GM12874 (cell line): Measurements from ENCODE around the gene SETBP1.

Experiments used
- TF ChIP-seq, protein P1 (sequence below): IDR thresholded peaks from 2 replicates; pipeline ENCODE4 v1.5.1; 2011; ENCODE audit warnings: low read depth, mild to moderate bottlenecking, control low read depth, low read length, moderate library complexity; ENCODE audit not compliant: insufficient read depth

SETBP1 gene

DNA sequence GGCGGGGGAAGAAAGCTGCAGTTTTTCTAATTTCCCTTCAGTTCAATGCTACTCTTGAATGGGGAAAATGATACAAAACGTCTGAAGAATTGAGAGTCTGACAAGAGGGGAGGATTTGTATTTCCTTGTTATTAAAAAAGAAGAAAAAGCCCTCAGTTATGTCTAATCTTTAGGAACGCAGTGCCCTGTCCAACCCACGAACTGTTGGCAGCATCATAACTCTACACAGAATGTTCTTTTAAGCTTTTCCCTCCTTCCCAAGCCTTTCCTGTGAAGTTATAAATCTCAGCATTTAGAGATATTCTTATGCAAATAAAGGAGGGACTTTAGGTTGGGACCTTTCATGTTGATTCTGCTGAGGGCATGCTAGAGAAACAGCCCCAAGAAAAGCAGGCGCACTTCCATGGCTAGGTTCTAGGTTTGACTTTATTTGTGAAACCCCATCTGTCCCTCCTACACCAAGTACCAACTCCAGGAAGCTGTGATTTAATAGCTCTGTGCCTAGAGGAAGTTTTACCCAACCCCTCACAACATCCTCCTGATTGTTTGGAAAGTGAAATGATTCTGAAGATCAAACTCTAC lies 288.6 kb downstream of the SETBP1 start:
- TF ChIP-seq, protein P1, sequence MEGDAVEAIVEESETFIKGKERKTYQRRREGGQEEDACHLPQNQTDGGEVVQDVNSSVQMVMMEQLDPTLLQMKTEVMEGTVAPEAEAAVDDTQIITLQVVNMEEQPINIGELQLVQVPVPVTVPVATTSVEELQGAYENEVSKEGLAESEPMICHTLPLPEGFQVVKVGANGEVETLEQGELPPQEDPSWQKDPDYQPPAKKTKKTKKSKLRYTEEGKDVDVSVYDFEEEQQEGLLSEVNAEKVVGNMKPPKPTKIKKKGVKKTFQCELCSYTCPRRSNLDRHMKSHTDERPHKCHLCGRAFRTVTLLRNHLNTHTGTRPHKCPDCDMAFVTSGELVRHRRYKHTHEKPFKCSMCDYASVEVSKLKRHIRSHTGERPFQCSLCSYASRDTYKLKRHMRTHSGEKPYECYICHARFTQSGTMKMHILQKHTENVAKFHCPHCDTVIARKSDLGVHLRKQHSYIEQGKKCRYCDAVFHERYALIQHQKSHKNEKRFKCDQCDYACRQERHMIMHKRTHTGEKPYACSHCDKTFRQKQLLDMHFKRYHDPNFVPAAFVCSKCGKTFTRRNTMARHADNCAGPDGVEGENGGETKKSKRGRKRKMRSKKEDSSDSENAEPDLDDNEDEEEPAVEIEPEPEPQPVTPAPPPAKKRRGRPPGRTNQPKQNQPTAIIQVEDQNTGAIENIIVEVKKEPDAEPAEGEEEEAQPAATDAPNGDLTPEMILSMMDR: no peak

DNA sequence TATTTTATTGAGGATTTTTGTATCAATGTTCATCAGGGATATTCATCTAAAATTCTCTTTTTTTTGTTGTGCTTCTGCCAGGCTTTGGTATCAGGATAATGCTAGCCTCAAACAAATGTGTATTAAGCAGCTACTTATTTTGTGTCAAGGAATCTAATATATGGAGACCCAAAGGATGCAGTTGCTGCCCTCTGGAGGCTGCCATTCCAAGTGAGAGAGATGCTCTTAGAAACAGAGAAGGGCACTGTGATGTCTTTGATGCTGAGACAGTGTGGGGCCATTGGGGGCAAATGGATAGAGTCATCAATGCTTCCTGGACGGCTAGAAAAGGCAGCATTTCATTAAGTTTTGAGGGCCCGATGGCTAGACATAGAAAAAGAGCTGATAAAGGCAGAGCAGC lies 292.6 kb downstream of the SETBP1 start:
- TF ChIP-seq, protein P1: no peak

DNA sequence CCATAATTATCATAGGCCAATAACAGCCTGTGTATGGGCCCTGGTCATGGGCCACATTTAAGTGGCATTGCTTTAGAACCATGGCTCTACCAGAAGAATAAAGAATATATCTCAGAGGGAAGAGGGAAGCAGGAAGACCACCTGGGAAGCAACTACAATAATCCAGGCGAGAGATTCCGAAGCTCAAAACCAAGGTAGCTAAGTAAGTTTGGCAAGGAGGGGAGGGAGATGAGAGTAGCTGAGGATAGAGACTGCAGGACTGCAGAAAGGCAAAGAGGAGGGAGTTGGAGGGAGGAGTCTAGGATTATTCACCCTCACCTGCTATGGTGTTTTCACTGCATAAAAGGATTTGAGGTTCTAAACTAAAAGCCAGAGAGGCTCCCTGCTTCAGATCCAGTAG lies 293.5 kb downstream of the SETBP1 start:
- TF ChIP-seq, protein P1: no peak

DNA sequence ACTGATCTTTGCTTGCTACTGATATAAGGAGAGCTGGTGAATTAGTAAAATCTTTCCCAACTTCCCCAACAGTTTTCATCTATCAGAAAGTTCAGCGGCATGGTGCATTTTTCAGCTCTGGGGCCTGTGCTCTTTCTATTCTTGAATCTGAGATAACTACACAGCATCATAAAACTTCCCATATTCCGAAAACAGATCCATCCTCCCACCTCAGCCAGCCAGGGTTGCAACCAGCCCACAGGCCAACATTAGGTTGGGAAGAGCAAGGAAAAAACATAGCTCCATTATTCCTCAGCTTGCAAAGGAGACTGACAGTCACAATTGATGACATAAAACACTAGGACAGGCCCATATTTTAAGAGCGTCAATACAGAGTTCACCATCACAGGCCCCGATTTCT lies 297.2 kb downstream of the SETBP1 start:
- TF ChIP-seq, protein P1: no peak

DNA sequence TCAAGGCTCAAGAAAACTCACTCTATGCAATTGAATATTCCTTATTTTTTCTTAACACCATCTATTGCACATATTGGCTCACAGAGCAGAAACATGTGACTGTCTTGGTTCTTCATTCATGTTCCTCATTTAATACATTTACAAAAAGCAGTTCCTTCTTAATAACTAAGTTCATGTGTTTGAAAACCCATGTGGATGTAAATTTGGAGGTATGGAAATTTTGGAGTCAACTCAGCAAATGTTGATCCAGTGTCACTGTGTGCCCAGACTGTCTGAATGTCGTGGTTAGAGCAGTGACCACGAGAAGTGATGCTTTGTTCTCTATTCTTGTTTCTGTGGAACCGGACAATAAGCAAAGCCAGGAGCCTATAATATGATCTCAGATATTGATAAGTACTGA lies 299.1 kb downstream of the SETBP1 start:
- TF ChIP-seq, protein P1: no peak

DNA sequence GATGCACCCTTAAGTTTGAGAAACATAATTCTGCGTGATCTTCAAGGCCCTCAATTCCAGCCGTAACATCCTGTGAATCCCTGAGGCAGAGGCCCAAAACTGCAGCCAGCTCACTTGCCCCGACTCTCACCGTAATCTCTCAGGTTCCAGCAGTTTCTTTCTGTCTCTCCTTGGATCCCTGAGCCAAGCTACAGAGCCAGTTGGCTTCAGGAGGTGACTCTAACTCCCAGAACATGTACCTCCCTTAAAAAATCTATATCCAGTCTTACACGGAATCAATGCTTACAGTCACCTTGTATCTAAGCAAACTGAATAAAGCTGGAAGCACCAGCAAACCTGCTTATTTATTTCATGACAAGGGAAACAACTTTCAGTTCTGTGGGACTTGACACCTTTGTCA lies 300.4 kb downstream of the SETBP1 start:
- TF ChIP-seq, protein P1: no peak

DNA sequence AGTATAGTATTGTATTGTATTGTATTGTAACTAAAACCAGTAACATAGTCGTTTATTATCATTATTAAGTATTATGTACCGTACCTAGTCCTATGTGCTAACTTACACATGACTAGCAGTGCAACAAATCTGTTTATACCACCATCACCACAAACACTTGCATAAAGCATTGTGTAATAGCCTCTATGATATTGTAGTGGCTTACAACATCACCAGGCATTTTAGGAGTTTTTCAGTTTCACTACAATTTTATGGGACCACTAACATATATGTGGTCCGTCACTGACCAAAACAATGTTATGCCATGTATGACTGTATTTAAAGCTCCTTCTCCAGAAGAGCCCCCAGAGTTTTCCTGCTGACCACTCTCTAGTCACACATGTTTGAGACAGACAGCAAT lies 306.2 kb downstream of the SETBP1 start:
- TF ChIP-seq, protein P1: no peak
